ENCODE data around the gene NUFIP1.
A peak's percentile ranks its signal among the peaks of the same experiment; 100 is the strongest.

NUFIP1 gene

DNA sequence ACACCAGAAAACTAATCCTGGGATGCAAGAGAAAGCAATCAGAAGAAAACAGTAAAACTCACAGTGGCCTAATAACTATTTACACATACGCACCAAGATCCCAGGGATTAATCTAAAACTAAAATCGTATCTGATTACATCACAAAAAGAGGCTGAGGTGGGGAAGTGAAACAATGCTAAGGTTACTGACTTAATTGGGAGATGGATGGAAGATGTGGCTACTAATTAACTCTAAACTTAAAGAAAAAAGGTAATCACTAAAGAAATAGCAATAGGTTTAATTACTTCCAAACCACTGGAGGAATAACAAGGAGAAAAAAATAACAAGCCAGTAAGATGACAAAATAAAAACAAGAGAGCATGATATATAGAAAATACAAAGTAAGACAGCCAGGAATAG lies 50.4 kb downstream of the NUFIP1 start:
- no peaks in the 10 kb centered on the region for H3K4me1 Mint-ChIP-seq
- no peaks in the 10 kb centered on the region for H3K27me3 Mint-ChIP-seq (ENCODE audit: low read depth)
- peak overlapping the region in 2 of 3 experiments; percentile 11 to 20 for H3K27ac Mint-ChIP-seq
- peaks cover 34% of the 10 kb centered on the region for H3K36me3 Mint-ChIP-seq (ENCODE audit: low read depth)
- no peak for TF ChIP-seq CTCF (IDR thresholded peaks at IDR 0.05; ENCODE audit: unreplicated experiment in 3 of 3)
- H3K9me3 Mint-ChIP-seq, result no peaks in the 10 kb centered on the region
- H3K4me3 Mint-ChIP-seq, result no peak overlapping the region

- no peaks in the 10 kb centered on the region for H3K27me3 Mint-ChIP-seq (ENCODE audit: low read depth)
- no peaks in the 10 kb centered on the region for H3K9me3 Mint-ChIP-seq
- peaks cover 18% of the 10 kb centered on the region for H3K36me3 Mint-ChIP-seq (ENCODE audit: low read depth)
- H3K4me3 Mint-ChIP-seq, result no peak overlapping the region
- H3K4me1 Mint-ChIP-seq, result peaks cover 7% of the 10 kb centered on the region
- H3K27ac Mint-ChIP-seq, result peak overlapping the region; percentile 33 to 58 (median 43)
- TF ChIP-seq CTCF (IDR thresholded peaks at IDR 0.05; ENCODE audit: unreplicated experiment in 3 of 3), result no peak
These were observed 53.0 kb downstream of the NUFIP1 start for GRCh38 chr13:44936246-44936645.

DNA sequence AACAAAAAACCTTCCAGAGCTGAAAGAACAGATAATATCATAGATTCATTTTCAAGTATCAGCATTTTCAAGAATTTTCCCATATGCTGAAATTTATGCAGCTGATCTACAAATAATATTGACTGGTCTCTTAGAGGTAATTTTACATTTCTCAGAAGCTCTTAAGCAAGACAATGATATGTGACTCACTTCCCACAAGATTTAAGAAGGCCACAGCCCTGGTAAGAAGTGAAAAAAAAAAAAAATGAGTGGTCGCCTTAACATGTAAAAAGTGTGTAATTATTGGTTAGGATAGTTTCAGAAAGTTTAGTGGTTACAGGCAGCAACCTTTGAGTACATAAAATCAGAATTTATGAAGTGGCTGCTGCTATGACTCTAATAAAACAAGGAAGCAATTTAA lies 54.5 kb downstream of the NUFIP1 start:
- Mint-ChIP-seq H3K27ac (peak overlapping the region in 1 of 3 experiments; percentile 40), H3K36me3 (ENCODE audit: low read depth) (peaks cover 8% of the 10 kb centered on the region), H3K4me3 (no peak overlapping the region), H3K4me1 (peaks cover 13% of the 10 kb centered on the region), H3K27me3 (ENCODE audit: low read depth) (no peaks in the 10 kb centered on the region), H3K9me3 (no peaks in the 10 kb centered on the region)
- no peak for TF ChIP-seq CTCF (IDR thresholded peaks at IDR 0.05; ENCODE audit: unreplicated experiment in 3 of 3)

- Mint-ChIP-seq H3K4me1 (peaks cover 13% of the 10 kb centered on the region), H3K27ac (peak overlapping the region; percentile 4 to 80 (median 68)), H3K36me3 (ENCODE audit: low read depth) (peaks cover 4% of the 10 kb centered on the region), H3K9me3 (no peaks in the 10 kb centered on the region), H3K27me3 (ENCODE audit: low read depth) (no peaks in the 10 kb centered on the region), H3K4me3 (no peak overlapping the region)
- TF ChIP-seq CTCF (IDR thresholded peaks at IDR 0.05; ENCODE audit: unreplicated experiment in 3 of 3), result no peak
These were observed 56.4 kb downstream of the NUFIP1 start for GRCh38 chr13:44932850-44933251.

DNA sequence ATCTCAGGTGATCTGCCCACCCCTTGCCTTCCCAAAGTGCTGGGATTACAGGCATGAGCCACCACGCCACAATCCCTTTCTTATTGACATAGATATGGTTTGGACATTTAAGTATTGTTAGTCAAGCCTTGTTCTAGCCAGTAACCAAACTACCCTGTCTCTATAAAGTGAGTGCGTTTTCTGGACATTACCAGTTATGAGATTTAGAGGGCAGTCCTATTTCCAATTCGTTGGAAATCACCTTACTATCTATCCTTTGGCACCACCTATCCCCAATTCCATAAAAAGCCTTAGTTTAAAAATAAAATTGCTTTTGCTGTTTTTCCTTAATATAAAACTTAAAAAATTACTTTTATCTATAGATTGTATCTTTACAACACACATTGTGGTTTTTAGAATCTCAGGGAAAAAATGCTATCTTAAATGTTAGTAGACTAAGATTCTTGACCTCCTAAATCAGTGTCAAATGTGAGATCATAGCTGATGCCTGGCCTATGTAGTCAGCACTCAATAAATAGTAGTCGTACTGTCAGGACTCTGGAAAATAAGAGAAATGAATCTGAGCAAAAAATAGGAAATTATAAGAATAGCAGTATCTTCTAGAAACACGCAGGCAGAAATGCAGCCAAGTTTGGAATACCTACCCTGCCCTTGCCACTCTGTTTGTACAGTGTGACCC lies 57.0 kb downstream of the NUFIP1 start:
- Mint-ChIP-seq H3K9me3 (no peaks in the 10 kb centered on the region), H3K4me3 (no peak overlapping the region), H3K36me3 (ENCODE audit: low read depth) (peaks cover 4% of the 10 kb centered on the region), H3K27ac (peak overlapping the region; percentile 4 to 80 (median 68)), H3K4me1 (peaks cover 13% of the 10 kb centered on the region), H3K27me3 (ENCODE audit: low read depth) (no peaks in the 10 kb centered on the region)
- TF ChIP-seq CTCF (IDR thresholded peaks at IDR 0.05; ENCODE audit: unreplicated experiment in 3 of 3), result no peak

Measured in nephron (organoid).